PC-3 (cell line): ENCODE results near the gene AGMAT.

Experiments
- CTCF ChIP-seq: fragments of 300-600 bp; sonication (generic); conservative IDR thresholded peaks from 2 replicates; pipeline ENCODE4 v1.5.1; 2017; ENCODE audit warnings: antibody characterized with exemption, low read depth, mild to moderate bottlenecking, low read length
- EZH2 ChIP-seq: fragments of 300-600 bp; sonication (generic); IDR thresholded peaks from one replicate; pipeline ENCODE4 v1.6.1; 2017; ENCODE audit warnings: antibody characterized with exemption, mild to moderate bottlenecking, low read length; ENCODE audit not compliant: unreplicated experiment
- EZH2phosphoT487 ChIP-seq: fragments of 300-600 bp; sonication (generic); IDR thresholded peaks from 2 replicates; pipeline ENCODE4 v1.6.1; 2018; ENCODE audit warnings: mild to moderate bottlenecking, antibody characterized with exemption, low read length, borderline replicate concordance

GRCh38 chr1:15618077-15618654 lies 33.3 kb upstream of the AGMAT start:
- TF ChIP-seq CTCF (no peak), EZH2 (no peak), EZH2phosphoT487 (no peak)
